ENCODE measurements around the gene ACOXL.

The ACOXL gene

GRCh38 chr2:111045771-111046444 lies 313.5 kb downstream of the ACOXL start:
- no peak for DNase-seq

- DNase-seq, result no peak
Observed at GRCh38 chr2:111046670-111047069, 314.3 kb downstream of the ACOXL start.

GRCh38 chr2:111048856-111049768 lies 316.7 kb downstream of the ACOXL start:
- DNase-seq, result no peak

- DNase-seq, result no peak
Observed at GRCh38 chr2:111049792-111050640, 317.6 kb downstream of the ACOXL start.

GRCh38 chr2:111050701-111051376 lies 318.5 kb downstream of the ACOXL start:
- no peak for DNase-seq

GRCh38 chr2:111052621-111053020 lies 320.2 kb downstream of the ACOXL start:
- DNase-seq, result no peak

GRCh38 chr2:111053266-111053665 lies 320.9 kb downstream of the ACOXL start:
- DNase-seq, result no peak

GRCh38 chr2:111053825-111054515 lies 321.6 kb downstream of the ACOXL start:
- DNase-seq, result no peak

GRCh38 chr2:111054791-111055691 lies 322.7 kb downstream of the ACOXL start:
- no peak for DNase-seq

GRCh38 chr2:111055735-111056134 lies 323.4 kb downstream of the ACOXL start:
- DNase-seq, result no peak

- no peak for DNase-seq
Observed at GRCh38 chr2:111057045-111057444, 324.7 kb downstream of the ACOXL start.

GRCh38 chr2:111057721-111058120 lies 325.3 kb downstream of the ACOXL start:
- no peak for DNase-seq

GRCh38 chr2:111058264-111058663 lies 325.9 kb downstream of the ACOXL start:
- DNase-seq, result no peak

- no peak for DNase-seq
Observed at GRCh38 chr2:111061191-111061590, 328.8 kb downstream of the ACOXL start.

- DNase-seq, result no peak
Observed at GRCh38 chr2:111062417-111062816, 330.0 kb downstream of the ACOXL start.

GRCh38 chr2:111066062-111066593 lies 333.8 kb downstream of the ACOXL start:
- no peak for DNase-seq

- no peak for DNase-seq
Observed at GRCh38 chr2:111068435-111069058, 336.2 kb downstream of the ACOXL start.

GRCh38 chr2:111069722-111070121 lies 337.3 kb downstream of the ACOXL start:
- no peak for DNase-seq

GRCh38 chr2:111071600-111072171 lies 339.3 kb downstream of the ACOXL start:
- DNase-seq, result no peak

Data from cortex of kidney (tissue), 1 donor.